GM19025 (cell line): ENCODE measurements around the gene CPA4.

Source experiments
- ATAC-seq: cut with Tn5 transposase; IDR thresholded peaks from one replicate; pipeline ENCODE4 v1.9.1; 2021; ENCODE audit warnings: mild to moderate bottlenecking, low read depth, moderate library complexity; ENCODE audit not compliant: unreplicated experiment

Gene CPA4

GRCh38 chr7:130362251-130362816 lies 69.4 kb downstream of the CPA4 start:
- no peak for ATAC-seq

DNA sequence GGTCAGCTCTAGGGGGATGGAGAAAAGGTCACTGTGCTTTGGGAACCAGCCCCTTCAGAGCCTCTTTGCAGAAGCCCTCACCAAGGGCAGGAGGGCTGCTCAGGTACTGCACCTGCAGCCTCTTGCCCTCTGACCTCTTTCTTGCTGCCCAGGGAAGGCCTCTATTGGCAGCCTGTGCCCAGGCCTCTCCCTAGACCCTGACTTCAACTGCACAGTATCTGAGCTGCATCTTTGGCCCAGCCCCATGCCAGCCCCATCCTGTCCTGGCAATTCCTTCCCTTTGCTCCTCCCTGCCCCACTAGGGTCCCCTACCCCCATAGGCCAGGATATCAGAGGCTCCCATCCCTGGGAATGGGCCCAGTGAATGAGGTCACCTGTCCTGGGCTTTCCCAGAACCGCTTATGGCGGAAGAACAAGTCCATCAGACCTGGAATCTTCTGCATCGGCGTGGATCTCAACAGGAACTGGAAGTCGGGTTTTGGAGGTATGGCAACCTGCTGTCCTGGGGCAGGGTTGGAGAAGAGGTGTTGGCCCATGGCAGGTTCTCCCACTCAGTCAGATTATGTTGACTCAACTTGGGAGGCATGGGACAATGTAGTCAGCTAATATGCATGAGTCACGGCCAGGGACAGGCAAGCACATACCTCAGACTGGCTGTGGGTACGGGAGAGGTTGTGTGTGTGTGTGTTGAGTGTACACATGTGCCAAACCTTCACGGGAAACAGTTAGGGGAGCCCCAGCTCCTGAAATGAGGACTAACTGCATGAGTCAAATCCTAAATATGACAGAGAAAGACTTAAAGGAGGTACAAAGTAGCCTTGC lies 70.3 kb downstream of the CPA4 start:
- peak; percentile 57 for ATAC-seq

DNA sequence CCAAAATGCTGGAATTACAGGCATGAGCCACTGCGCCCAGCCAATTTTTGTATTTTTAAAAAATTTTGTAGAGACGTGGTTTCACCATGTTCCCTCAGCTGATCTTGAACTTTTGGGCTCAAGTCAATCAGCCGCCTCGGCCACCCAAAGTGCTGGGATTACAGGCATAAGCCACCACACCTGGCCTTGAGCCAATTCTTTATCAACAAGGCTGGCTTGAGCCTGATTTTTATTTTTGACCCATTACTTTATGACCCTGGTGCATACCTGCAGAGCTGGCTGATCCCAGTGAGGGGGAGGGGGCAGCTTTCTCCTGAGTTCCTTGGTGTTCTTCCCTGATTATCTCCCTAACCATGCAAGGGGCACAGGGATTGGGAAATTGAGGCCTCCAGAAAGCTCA lies 71.5 kb downstream of the CPA4 start:
- no peak for ATAC-seq

DNA sequence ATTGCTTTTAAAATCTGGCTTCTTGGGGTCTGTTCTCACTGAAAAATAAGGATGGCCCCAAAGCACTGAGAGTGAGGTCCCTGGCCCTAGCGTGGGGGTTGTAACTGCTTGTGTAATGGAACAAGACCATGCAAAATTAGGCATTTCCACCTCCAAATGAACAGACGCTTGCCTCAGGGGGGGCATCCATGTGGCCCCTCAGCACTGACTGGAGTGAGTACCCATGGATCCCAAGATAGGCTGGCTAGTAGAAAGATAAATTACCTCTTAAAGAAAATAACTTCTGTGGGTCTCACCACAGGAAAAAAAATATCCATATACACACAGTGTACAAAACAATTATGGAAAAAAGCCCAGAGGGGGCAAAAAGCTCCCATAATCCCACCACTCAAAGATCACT lies 72.1 kb downstream of the CPA4 start:
- ATAC-seq: no peak

DNA sequence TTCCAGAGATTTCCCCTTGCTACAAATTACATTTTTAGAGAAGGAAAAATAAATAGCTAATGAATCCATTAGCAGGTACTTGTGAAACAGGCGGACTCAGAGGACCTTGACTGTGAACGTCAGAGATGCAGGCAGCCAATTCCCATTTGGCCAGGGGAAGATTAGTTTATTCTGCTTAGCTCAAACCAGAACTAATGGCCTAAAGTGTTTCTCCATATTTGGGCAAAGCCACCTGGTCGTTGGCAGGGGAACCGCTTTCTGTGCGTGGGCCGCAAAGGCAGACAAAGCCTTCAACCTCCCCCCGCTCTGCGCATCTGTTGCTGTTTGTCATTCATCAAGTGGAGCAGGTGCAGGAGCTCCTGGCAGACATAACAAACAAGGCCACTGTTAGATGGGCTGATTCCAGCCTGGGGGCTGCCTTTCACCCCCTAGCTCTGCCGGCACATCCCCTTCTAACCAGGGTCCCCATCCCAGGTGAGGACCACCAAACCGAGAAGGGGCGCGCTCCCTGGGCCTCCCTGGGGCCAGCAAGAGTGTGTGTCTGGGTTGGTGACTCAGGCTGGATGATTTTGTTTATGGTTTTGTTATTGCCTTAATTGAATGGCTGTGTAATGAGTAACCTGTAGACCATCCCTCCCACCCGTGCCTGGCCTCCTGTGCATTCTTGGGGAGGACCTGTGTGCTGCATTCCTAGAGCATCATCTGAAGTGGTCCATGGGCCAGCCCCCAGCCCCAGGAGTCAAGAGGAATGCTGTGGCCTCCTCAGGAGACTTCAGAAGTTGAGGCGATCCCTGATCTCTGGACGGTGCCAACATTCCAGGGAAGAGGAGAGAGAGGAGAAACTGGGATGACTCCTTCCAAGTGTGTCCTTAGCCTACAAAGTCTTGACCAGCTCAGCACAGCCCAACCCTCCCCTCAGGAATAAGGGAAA lies 72.8 kb downstream of the CPA4 start:
- ATAC-seq: no peak

DNA sequence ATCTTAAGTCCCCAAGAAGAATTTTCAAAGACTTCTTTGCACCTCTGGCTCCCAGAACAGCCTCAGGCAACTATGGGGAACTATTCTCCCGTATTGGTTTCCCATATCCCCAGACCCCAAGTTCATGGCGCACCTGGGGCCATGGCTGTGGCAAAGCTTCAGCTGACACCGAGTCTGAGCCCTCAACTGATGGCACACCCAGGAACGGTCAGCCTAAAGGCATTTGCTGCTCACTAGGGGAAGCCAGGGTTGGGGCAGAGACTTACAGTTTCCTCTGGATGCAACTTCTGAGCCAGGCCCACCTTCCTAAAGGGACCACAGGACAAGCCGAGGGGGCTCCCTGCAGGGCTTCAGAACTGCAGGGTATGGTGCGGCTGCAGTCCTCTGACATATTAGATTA lies 73.6 kb downstream of the CPA4 start:
- ATAC-seq: no peak

DNA sequence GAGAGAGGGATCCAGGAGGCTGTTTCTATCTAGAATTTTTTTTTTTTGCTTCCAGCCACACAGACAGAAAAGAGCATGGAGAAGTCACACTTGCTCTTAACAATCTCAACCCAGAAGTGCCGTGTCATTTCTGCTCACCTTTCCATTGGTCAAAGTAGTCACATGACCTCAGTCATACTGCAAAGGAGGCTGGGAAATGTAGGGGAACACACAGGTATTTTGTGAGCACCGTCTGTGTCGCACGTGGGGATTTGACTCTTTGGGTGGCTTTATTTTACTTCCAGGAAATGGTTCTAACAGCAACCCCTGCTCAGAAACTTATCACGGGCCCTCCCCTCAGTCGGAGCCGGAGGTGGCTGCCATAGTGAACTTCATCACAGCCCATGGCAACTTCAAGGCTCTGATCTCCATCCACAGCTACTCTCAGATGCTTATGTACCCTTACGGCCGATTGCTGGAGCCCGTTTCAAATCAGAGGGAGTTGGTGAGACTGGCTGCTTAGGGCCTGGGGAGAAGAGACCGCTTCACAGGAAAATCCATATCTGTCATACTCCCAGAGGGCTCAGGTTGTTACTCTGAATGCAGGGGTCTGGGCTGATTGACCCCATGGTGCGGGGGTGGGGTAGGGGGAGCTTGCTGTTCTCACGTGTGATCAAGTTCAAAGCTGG lies 74.3 kb downstream of the CPA4 start:
- no peak for ATAC-seq

GRCh38 chr7:130367836-130368746 lies 75.1 kb downstream of the CPA4 start:
- ATAC-seq: no peak

GRCh38 chr7:130369110-130369711 lies 76.2 kb downstream of the CPA4 start:
- ATAC-seq: no peak

DNA sequence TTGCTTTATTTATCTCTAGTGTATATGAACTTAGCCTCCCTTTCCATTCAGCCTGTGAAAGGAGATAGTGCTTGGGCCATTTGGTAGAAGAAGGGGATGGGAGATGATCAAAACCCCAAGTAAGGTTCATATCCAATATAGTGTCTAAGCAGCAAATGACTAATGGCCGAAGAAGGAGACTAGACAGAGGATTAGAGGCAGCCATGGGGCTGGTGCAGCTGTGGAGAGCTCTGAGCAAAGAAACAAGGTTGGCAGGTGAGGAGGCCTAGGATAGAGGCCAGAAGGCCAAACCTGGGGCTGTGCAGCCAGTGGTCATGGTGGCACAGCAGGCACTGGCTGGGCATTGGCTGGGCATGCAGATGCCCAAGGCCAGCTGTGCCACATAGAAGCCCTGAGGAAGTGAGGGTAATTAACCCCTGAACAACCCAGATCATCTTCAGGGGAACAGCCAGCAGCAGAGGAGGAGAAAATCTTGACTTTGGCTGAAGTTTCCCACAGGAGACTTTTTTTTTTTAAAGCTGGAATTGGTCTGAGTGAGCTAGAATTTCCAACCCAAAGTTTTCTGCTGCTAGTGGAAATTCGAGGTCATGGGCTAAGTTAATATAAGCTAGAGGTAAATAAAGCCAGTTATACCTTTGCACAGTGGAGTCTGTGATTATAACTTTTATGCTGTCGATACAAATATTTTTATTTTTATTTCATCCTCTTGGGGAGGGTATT lies 77.0 kb downstream of the CPA4 start:
- ATAC-seq: no peak

- ATAC-seq: no peak
These were observed 78.1 kb downstream of the CPA4 start for GRCh38 chr7:130371046-130371445.

- ATAC-seq: no peak
These were observed 79.6 kb downstream of the CPA4 start for GRCh38 chr7:130372402-130373165.
